Neuronal stem cell (in vitro differentiated cells): ENCODE measurements around the gene MOK.

Experiments used
- DNase-seq: peaks from one replicate; pipeline ENCODE4 v3.0.0-alpha.2; 2013; ENCODE audit warnings: low spot score
- H2AFZ ChIP-seq: one replicate; pipeline ENCODE4 v1.6.1; 2013; ENCODE audit warnings: mild to moderate bottlenecking, low read length, inconsistent platforms
- H2AK5ac ChIP-seq: 2 replicates; pipeline ENCODE4 v1.6.1; 2013; ENCODE audit warnings: low read depth, mild to moderate bottlenecking, inconsistent platforms, low read length, moderate library complexity, mixed read lengths
- H2BK120ac ChIP-seq: 2 replicates; pipeline ENCODE4 v1.6.1; 2013; ENCODE audit warnings: low read depth, mild to moderate bottlenecking, inconsistent platforms, low read length, moderate library complexity, mixed read lengths
- H2BK12ac ChIP-seq: one replicate; pipeline ENCODE4 v1.6.1; 2013; ENCODE audit warnings: low read length, inconsistent platforms
- H2BK15ac ChIP-seq: 2 replicates; pipeline ENCODE4 v1.6.1; 2013; ENCODE audit warnings: mild to moderate bottlenecking, low read length, inconsistent platforms, mixed read lengths
- H2BK5ac ChIP-seq: one replicate; pipeline ENCODE4 v1.6.1; 2013; ENCODE audit warnings: inconsistent platforms, mild to moderate bottlenecking, low read length, moderate library complexity
- H3K14ac ChIP-seq: one replicate; pipeline ENCODE4 v1.6.1; 2013; ENCODE audit warnings: low read length, inconsistent platforms
- H3K18ac ChIP-seq: 2 replicates; pipeline ENCODE4 v1.6.1; 2013; ENCODE audit warnings: low read length, inconsistent platforms
- H3K23ac ChIP-seq: 2 replicates; pipeline ENCODE4 v1.6.1; 2013; ENCODE audit warnings: low read depth, mild to moderate bottlenecking, mixed read lengths, low read length, inconsistent platforms; ENCODE audit not compliant: poor library complexity
- H3K27ac ChIP-seq: replicated peaks from 3 replicates; pipeline ENCODE4 v1.5.1; 2013; ENCODE audit warnings: low read length, inconsistent platforms
- H3K27me3 ChIP-seq, 3 experiments: 2 replicates each; pipeline ENCODE4 v1.6.1; 2013; ENCODE audit warnings: low read length in 3 of 3, mild to moderate bottlenecking in 2 of 3, inconsistent platforms in 1 of 3, low read depth in 1 of 3, mixed read lengths in 1 of 3, moderate library complexity in 1 of 3; ENCODE audit not compliant: control insufficient read depth in 3 of 3, insufficient read depth in 3 of 3
- H3K36me3 ChIP-seq, 2 donors: replicated peaks in 1 of 2; 2 replicates each; pipeline ENCODE4 v1.6.1; 2013; ENCODE audit warnings: low read length in 2 of 2; ENCODE audit not compliant: control insufficient read depth in 2 of 2, insufficient read depth in 2 of 2
- H3K4ac ChIP-seq: 2 replicates; pipeline ENCODE4 v1.6.1; 2013; ENCODE audit warnings: inconsistent platforms, mild to moderate bottlenecking, low read length, moderate library complexity
- H3K4me1 ChIP-seq, 2 donors: 1 replicate in 1 of 2; 2 replicates in 1 of 2; pipeline ENCODE4 v1.6.1; 2013; ENCODE audit warnings: low read length in 2 of 2, low read depth in 1 of 2; ENCODE audit not compliant: control insufficient read depth in 2 of 2, insufficient read depth in 1 of 2
- H3K4me2 ChIP-seq: one replicate; pipeline ENCODE4 v1.6.1; 2013; ENCODE audit warnings: mild to moderate bottlenecking, low read length, inconsistent platforms; ENCODE audit not compliant: insufficient read depth, poor library complexity, severe bottlenecking
- H3K4me3 ChIP-seq, 2 donors: 2 replicates each; pipeline ENCODE4 v1.5.1; 2013; ENCODE audit warnings: low read length in 2 of 2, mild to moderate bottlenecking in 2 of 2, inconsistent platforms in 1 of 2, moderate library complexity in 1 of 2
- H3K79me1 ChIP-seq: one replicate; pipeline ENCODE4 v1.6.1; 2013; ENCODE audit warnings: low read depth, mild to moderate bottlenecking, inconsistent platforms, low read length, moderate library complexity
- H3K9ac ChIP-seq: one replicate; pipeline ENCODE4 v1.6.1; 2013; ENCODE audit warnings: mild to moderate bottlenecking, low read depth, low read length, inconsistent platforms; ENCODE audit not compliant: poor library complexity
- H3K9me3 ChIP-seq, 2 donors: replicated peaks in 1 of 2; 2 replicates each; pipeline versions ENCODE3 to v1.6.1; 2013; ENCODE audit warnings: low read length in 2 of 2, mild to moderate bottlenecking in 2 of 2, inconsistent platforms in 1 of 2, low read depth in 1 of 2, mixed read lengths in 1 of 2, moderate library complexity in 1 of 2; ENCODE audit not compliant: control insufficient read depth in 2 of 2, insufficient read depth in 1 of 2
- H4K8ac ChIP-seq: one replicate; pipeline ENCODE4 v1.6.1; 2013; ENCODE audit warnings: low read depth, mild to moderate bottlenecking, inconsistent platforms, low read length, moderate library complexity
- H4K91ac ChIP-seq: one replicate; pipeline ENCODE4 v1.6.1; 2013; ENCODE audit warnings: low read length, low read depth, mild to moderate bottlenecking, inconsistent platforms; ENCODE audit not compliant: poor library complexity
- WGBS, 2 donors: extraction: QIAGEN DNeasy Blood & Tissue Kit; methylation state at CpG; one replicate each; pipeline ENCODE4 v1.1.7; 2013; ENCODE audit warnings: missing lambda C conversion rate in 2 of 2, mixed read lengths in 1 of 2; ENCODE audit not compliant: insufficient read length in 2 of 2, insufficient replicate concordance in 1 of 2; ENCODE audit errors: extremely low coverage in 2 of 2; 5-methylcytosine and 5-hydroxymethylcytosine counted together

MOK gene

GRCh38 chr14:102320671-102321455 is 15.9 kb upstream of the MOK start:
- Histone ChIP-seq H3K4me1 (peaks cover 12 to 14% of the 10 kb centered on the region in 2 donors), H2BK5ac (no peak overlapping the region), H2AK5ac (no peak overlapping the region), H3K4ac (no peak overlapping the region), H3K36me3 (peaks cover 2 to 23% of the 10 kb centered on the region in 2 donors), H2BK120ac (no peak overlapping the region), H3K79me1 (peaks cover 3% of the 10 kb centered on the region), H2AFZ (no peak overlapping the region), H2BK12ac (no peak overlapping the region), H3K27me3 (no peaks in the 10 kb centered on the region), H3K9me3 (no peaks in the 10 kb centered on the region), H4K91ac (no peak overlapping the region), H4K8ac (no peak overlapping the region), H3K18ac (no peak overlapping the region), H3K23ac (no peak overlapping the region), H2BK15ac (no peak overlapping the region), H3K14ac (no peak overlapping the region), H3K4me3 (peak overlapping the region in 1 of 2 donors; percentile 78), H3K9ac (no peak overlapping the region), H3K27ac (no peak overlapping the region), H3K4me2 (peak overlapping the region; percentile 62)
- WGBS, 2 donors = no CpG with 5 or more reads among the region's 17 CpGs
- no peak for DNase-seq

- Histone ChIP-seq H3K23ac (no peak overlapping the region), H3K27ac (no peak overlapping the region), H2BK120ac (no peak overlapping the region), H3K9me3 (no peaks in the 10 kb centered on the region), H3K36me3 (peaks cover 2 to 17% of the 10 kb centered on the region in 2 donors), H4K8ac (no peak overlapping the region), H3K27me3 (no peaks in the 10 kb centered on the region), H2BK15ac (no peak overlapping the region), H2AFZ (peak overlapping the region; percentile 89), H3K4ac (no peak overlapping the region), H3K4me1 (peaks cover 12 to 14% of the 10 kb centered on the region in 2 donors), H2BK12ac (no peak overlapping the region), H3K4me3 (peak overlapping the region; percentile 78 to 90), H2AK5ac (no peak overlapping the region), H4K91ac (no peak overlapping the region), H3K14ac (no peak overlapping the region), H2BK5ac (no peak overlapping the region), H3K18ac (peak overlapping the region; percentile 55), H3K4me2 (peak overlapping the region; percentile 62), H3K9ac (peak overlapping the region; percentile 74), H3K79me1 (peaks cover 3% of the 10 kb centered on the region)
- WGBS, 2 donors = no CpG with 5 or more reads among the region's 30 CpGs
- DNase-seq = no peak
Observed at GRCh38 chr14:102320033-102320660, 15.2 kb upstream of the MOK start.

- peak; percentile 80 for DNase-seq
- H2BK5ac ChIP-seq = no peak within 1 kb of the TSS
- H2BK120ac ChIP-seq = no peak within 1 kb of the TSS
Observed at GRCh38 chr14:102319351-102320032, 14.5 kb upstream of the MOK start, which contains the start of gene ZNF839. TSS of gene ZNF839 (plus strand) at chr14:102319746. CDS start at chr14:102319766, 20 bp downstream.

More at GRCh38 chr14:102319351-102320032, 14.5 kb upstream of the MOK start, which contains the start of gene ZNF839:
- Histone ChIP-seq H3K27ac (no peak within 1 kb of the TSS), H3K4me2 (peak within 1 kb of the TSS; percentile 72), H3K36me3 (peaks cover 2 to 17% of the 10 kb centered on the region in 2 donors), H3K4me1 (peaks cover 12 to 14% of the 10 kb centered on the region in 2 donors), H3K9me3 (no peaks in the 10 kb centered on the region), H2BK12ac (no peak within 1 kb of the TSS), H3K79me1 (peaks cover 3% of the 10 kb centered on the region), H3K23ac (no peak within 1 kb of the TSS), H3K27me3 (peaks cover 0 to 1% (median 0%) of the 10 kb centered on the region in 3 experiments), H2AFZ (peak within 1 kb of the TSS; percentile 89), H3K14ac (no peak within 1 kb of the TSS), H3K9ac (peak within 1 kb of the TSS; percentile 74), H3K4me3 (peak within 1 kb of the TSS; percentile 78 to 90), H3K18ac (peak within 1 kb of the TSS; percentile 90), H4K8ac (peak within 1 kb of the TSS; percentile 89), H3K4ac (no peak within 1 kb of the TSS), H2BK15ac (no peak within 1 kb of the TSS), H4K91ac (no peak within 1 kb of the TSS), H2AK5ac (peak within 1 kb of the TSS; percentile 88)
- WGBS, 2 donors = no CpG with 5 or more reads among the region's 71 CpGs
